ENCODE results near the gene TAF11. TPM values are rescaled to one million over a fixed set of nuclear protein-coding genes. Genes with fewer than 3 reads are reported as not detected.

TAF11 gene
- total and polyA plus RNA-seq, 4 experiments from 2014 or later, result 16.5 to 26.1 (median 22.5) TPM

DNA sequence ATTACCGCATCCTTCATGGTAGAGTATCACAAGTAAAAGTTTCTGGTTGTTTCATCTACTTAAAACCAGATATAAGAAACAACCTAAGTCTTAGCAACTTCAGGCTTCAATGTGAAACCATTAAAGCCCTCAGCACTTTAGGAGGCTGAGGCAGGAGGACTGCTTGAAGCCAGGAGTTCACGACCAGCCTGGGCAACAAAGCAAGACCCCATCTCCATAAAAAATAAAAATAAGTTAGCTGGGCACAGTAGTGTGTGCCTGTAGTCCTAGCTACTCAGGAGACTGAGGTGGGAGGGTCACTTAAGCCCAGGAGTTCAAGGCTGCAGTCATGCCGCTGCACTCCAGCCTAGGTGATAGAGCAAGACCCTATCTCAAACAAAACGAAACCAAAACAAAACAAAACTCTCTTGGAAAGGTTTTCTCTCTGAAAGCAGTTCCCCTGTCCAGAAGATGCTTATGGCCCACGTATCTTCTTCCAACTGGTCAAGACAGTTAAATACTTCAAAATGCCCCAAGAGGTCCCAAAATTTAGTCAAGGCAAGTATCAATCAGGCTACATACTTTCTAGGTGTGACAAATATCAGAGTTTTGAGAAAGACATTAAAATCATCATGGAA, 9.9 kb downstream of the TAF11 start:
- POLR2A ChIA-PET (ENCODE audit: partially characterized antibody), result interaction anchor here (3.6 kb wide), 1 partner anchor 10 kb away, joined by 19 read pairs; the partner anchor contains the start of genes ANKS1A and TAF11
- intact Hi-C loops (cut with micrococcal nuclease), result no loop called here
- peak overlapping the region in 1 of 7 donors; percentile 1 for H3K27ac Mint-ChIP-seq

DNA sequence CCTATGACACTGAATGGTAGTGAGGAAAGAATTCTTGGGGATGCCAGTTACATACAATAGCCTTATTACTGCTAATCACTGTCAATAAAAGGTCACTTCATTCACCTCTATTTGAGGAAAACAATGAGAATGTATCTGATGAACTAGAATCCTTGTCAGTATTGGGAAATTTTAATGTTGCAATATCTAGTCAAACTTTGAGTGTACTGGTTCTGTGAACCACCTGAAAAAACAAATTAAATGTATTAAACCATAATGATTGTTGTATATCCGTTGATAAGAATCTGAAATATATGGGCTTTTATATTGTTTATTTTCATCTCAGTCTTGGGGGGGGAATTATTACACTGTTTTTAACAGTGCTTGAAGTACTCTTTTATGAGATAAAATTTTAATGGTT, 10.6 kb downstream of the TAF11 start:
- Mint-ChIP-seq H3K36me3 (peaks cover 15 to 77% of the 10 kb centered on the region in 2 donors), H3K27ac (peak overlapping the region in 3 of 7 donors; percentile 1 to 43 (median 10))
- CTCF ChIA-PET (ENCODE audit: partially characterized antibody), result interaction anchor here (1.1 kb wide), 1 partner anchor 268 kb away, joined by 3 read pairs; no protein-coding TSS in a partner anchor

More for the DNA sequence above, 9.9 kb downstream of the TAF11 start:
- Histone ChIP-seq H3K36me3 (ENCODE audit: insufficient read depth, low read length) (peaks cover 48% of the 10 kb centered on the region), H3K27ac (ENCODE audit: low read depth, low read length) (no peak overlapping the region), H3K4me3 (ENCODE audit: low read length in 2 of 2) (no peak overlapping the region), H3K27me3 (ENCODE audit: insufficient read depth, low read length) (no peaks in the 10 kb centered on the region), H3K4me1 (ENCODE audit: insufficient read depth, low read length) (no peaks in the 10 kb centered on the region), H3K9me3 (ENCODE audit: control insufficient read depth in 1 of 2, low read length in 2 of 2) (no peaks in the 10 kb centered on the region)
- Mint-ChIP-seq H3K4me3 (no peak overlapping the region), H3K4me1 (peaks cover 0 to 2% (median under 1%) of the 10 kb centered on the region in 4 donors), H3K36me3 (peaks cover 17 to 74% of the 10 kb centered on the region in 2 donors), H3K27me3 (no peaks in the 10 kb centered on the region), H3K9me3 (no peaks in the 10 kb centered on the region)
- CTCF ChIA-PET (ENCODE audit: partially characterized antibody), result interaction anchor here (1.1 kb wide), 1 partner anchor 269 kb away, joined by 3 read pairs; no protein-coding TSS in a partner anchor
- no peak for DNase-seq

DNA sequence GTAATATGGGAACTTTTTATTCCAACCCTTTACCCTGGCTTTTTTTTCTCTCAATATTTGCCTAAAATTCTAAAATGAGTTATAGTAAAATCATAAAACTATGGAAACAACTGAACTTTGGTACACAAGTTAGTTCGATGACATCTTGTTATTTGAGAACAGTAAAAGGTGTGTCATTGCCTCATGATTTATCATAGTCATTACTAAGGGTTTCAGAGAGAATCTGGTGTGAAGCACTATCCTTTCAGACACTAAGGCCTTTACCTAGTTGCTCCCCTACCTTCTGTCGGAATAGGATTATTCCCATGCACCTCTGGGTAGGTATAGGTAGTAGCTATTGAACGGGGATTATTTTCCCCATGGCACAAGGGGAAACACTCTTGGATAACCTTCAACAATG, 11.4 kb downstream of the TAF11 start:
- no peaks in the 10 kb centered on the region for H3K4me1 ChIP-seq (ENCODE audit: insufficient read depth, low read length)
- no peak for DNase-seq
- H3K27ac ChIP-seq (ENCODE audit: low read depth, low read length), result no peak overlapping the region
- Mint-ChIP-seq H3K4me1 (no peaks in the 10 kb centered on the region), H3K27me3 (no peaks in the 10 kb centered on the region), H3K9me3 (no peaks in the 10 kb centered on the region), H3K27ac (peak overlapping the region in 1 of 7 donors; percentile 27), H3K36me3 (peaks cover 18 to 83% of the 10 kb centered on the region in 2 donors), H3K4me3 (no peak overlapping the region)
- intact Hi-C loops (cut with micrococcal nuclease), result no loop called here
- ChIA-PET POLR2A (ENCODE audit: partially characterized antibody) (interaction anchor here (1.0 kb wide), 1 partner anchor 77 kb away, joined by 6 read pairs; no protein-coding TSS in a partner anchor), CTCF (ENCODE audit: partially characterized antibody) (interaction anchor here (1.1 kb wide), 1 partner anchor 268 kb away, joined by 3 read pairs; no protein-coding TSS in a partner anchor)
- H3K27me3 ChIP-seq (ENCODE audit: insufficient read depth, low read length), result no peaks in the 10 kb centered on the region
- no peaks in the 10 kb centered on the region for H3K9me3 ChIP-seq (ENCODE audit: control insufficient read depth in 1 of 2, low read length in 2 of 2)
- H3K4me3 ChIP-seq (ENCODE audit: low read length in 2 of 2), result no peak overlapping the region
- H3K36me3 ChIP-seq (ENCODE audit: insufficient read depth, low read length), result peaks cover 58% of the 10 kb centered on the region

More for the DNA sequence above, 10.6 kb downstream of the TAF11 start:
- Mint-ChIP-seq H3K27me3 (no peaks in the 10 kb centered on the region), H3K4me1 (no peaks in the 10 kb centered on the region), H3K9me3 (no peaks in the 10 kb centered on the region), H3K4me3 (no peak overlapping the region)
- Histone ChIP-seq H3K36me3 (ENCODE audit: insufficient read depth, low read length) (peaks cover 55% of the 10 kb centered on the region), H3K27me3 (ENCODE audit: insufficient read depth, low read length) (no peaks in the 10 kb centered on the region), H3K27ac (ENCODE audit: low read depth, low read length) (no peak overlapping the region), H3K4me1 (ENCODE audit: insufficient read depth, low read length) (no peaks in the 10 kb centered on the region), H3K4me3 (ENCODE audit: low read length in 2 of 2) (no peak overlapping the region), H3K9me3 (ENCODE audit: control insufficient read depth in 1 of 2, low read length in 2 of 2) (no peaks in the 10 kb centered on the region)
- intact Hi-C loops (cut with micrococcal nuclease), result no loop called here
- POLR2A ChIA-PET (ENCODE audit: partially characterized antibody), result interaction anchor here (3.6 kb wide), 1 partner anchor 11 kb away, joined by 19 read pairs; the partner anchor contains the start of genes ANKS1A and TAF11
- no peak for DNase-seq

DNA sequence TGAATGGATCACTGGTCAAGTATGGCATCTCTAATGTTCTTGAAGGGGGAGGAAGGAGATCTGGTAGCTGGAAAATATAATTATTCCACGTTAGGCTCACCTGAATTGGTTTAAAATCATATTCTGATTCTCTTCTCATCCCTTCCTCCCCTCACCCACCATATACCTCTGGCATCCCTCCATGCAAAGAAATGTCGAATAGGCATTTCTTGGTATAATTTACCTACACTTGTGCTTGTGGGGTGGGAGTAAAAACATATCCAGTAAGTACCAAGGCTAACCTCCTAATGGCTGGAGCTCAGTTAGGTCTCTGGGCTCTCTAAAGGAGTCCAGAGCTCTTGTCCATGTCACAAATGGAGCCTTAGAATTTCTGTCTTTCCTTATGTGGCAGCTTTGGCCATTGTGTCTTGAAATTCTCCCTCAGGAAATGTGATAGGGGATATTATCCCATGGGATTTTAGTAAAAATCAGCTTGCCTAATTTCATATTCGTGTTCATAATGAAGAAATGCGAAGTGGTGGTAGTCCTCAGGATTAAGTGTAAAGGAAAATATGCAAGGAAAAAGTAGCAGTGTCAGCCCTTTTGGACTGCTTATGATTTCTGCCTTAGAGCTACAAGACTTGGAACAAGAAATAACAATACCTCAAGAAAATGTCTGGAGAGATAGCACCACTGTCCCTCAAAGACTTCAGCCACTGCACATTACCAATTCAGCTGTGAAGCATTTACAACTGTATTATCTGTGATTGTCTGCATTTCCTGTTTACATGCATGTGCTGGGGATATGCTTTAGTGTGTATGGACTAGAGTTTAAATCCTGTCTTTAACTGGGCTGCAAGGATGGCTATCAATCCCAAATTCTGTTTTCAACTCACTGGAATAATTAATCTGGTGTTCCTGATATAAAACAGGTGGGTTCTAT, 12.3 kb downstream of the TAF11 start:
- H3K27me3 Mint-ChIP-seq, result no peaks in the 10 kb centered on the region
- peak overlapping the region in 4 of 7 donors; percentile 16 to 53 (median 28) for H3K27ac Mint-ChIP-seq
- no peaks in the 10 kb centered on the region for H3K27me3 ChIP-seq (ENCODE audit: insufficient read depth, low read length)
- peaks cover 18 to 86% of the 10 kb centered on the region in 2 donors for H3K36me3 Mint-ChIP-seq
- H3K4me3 Mint-ChIP-seq, result no peak overlapping the region
- CTCF ChIA-PET (ENCODE audit: partially characterized antibody), result no interaction called here
- no peak overlapping the region for H3K4me3 ChIP-seq (ENCODE audit: low read length in 2 of 2)
- POLR2A ChIA-PET (ENCODE audit: partially characterized antibody), result interaction anchor here (0.9 to 1.0 kb wide), 3 partner anchors 14 to 84 kb away, joined by 3 to 6 read pairs (median 3); partner anchors contain the start of genes ANKS1A and BLTP3A
- intact Hi-C loops (cut with micrococcal nuclease), result no loop called here
- no peaks in the 10 kb centered on the region for H3K4me1 Mint-ChIP-seq
- peaks cover 58% of the 10 kb centered on the region for H3K36me3 ChIP-seq (ENCODE audit: insufficient read depth, low read length)
- H3K9me3 ChIP-seq (ENCODE audit: control insufficient read depth in 1 of 2, low read length in 2 of 2), result no peaks in the 10 kb centered on the region
- DNase-seq, result no peak
- H3K9me3 Mint-ChIP-seq, result no peaks in the 10 kb centered on the region
- no peaks in the 10 kb centered on the region for H3K4me1 ChIP-seq (ENCODE audit: insufficient read depth, low read length)
- no peak overlapping the region for H3K27ac ChIP-seq (ENCODE audit: low read depth, low read length)

DNA sequence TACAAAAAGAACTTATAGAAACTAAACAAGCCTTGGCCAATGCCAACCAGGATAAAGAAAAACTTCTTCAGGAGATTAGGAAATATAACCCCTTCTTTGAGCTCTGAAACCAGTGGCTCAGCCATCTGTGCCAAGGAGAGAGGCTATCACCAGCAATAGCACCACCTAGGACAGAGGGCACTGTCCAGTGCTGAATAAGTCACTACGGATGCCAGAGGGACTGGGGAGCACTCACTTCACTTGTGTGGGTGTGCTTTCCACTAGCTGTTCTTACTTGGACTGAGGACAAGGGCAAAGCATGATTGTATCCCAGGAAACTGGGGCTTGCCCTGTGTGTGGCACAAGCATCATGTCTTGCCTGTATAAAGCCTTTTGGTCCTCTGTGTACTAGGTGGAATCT, 15.5 kb downstream of the TAF11 start:
- peaks cover 34% of the 10 kb centered on the region for H3K36me3 ChIP-seq (ENCODE audit: insufficient read depth, low read length)
- intact Hi-C loops (cut with micrococcal nuclease), result no loop called here
- Mint-ChIP-seq H3K36me3 (peaks cover 13 to 76% of the 10 kb centered on the region in 2 donors), H3K4me1 (no peaks in the 10 kb centered on the region), H3K4me3 (no peak overlapping the region), H3K27me3 (no peaks in the 10 kb centered on the region), H3K27ac (no peak overlapping the region), H3K9me3 (no peaks in the 10 kb centered on the region)
- H3K4me3 ChIP-seq (ENCODE audit: low read length in 2 of 2), result no peak overlapping the region
- H3K27me3 ChIP-seq (ENCODE audit: insufficient read depth, low read length), result no peaks in the 10 kb centered on the region
- DNase-seq, result no peak
- H3K9me3 ChIP-seq (ENCODE audit: control insufficient read depth in 1 of 2, low read length in 2 of 2), result no peaks in the 10 kb centered on the region
- H3K4me1 ChIP-seq (ENCODE audit: insufficient read depth, low read length), result no peaks in the 10 kb centered on the region
- ChIA-PET POLR2A (ENCODE audit: partially characterized antibody) (no interaction called here), CTCF (ENCODE audit: partially characterized antibody) (interaction anchor here (1.1 kb wide), 1 partner anchor 333 kb away, joined by 3 read pairs; no protein-coding TSS in a partner anchor)
- no peak overlapping the region for H3K27ac ChIP-seq (ENCODE audit: low read depth, low read length)

DNA sequence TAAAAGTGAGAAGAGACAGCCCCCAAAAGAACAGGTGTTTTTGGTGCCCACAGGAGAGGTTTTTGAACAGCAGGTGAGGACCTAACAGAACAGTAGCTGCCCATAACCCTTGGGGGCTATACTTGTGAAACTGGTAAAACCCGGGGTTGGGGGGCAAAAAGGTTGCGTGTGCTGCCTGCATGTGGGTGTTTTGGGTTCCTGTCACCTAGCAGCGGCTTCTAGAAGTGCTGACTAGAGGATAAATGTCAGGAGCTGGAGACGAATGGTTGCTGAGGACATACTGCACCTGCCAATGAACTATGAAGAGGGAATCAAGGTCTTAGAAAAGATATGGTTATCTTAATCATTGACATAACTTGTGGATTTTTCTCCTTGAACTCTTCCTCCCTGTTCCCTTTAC, 16.0 kb downstream of the TAF11 start:
- peak overlapping the region in 1 of 7 donors; percentile 37 for H3K27ac Mint-ChIP-seq
- Histone ChIP-seq H3K27me3 (ENCODE audit: insufficient read depth, low read length) (no peaks in the 10 kb centered on the region), H3K27ac (ENCODE audit: low read depth, low read length) (no peak overlapping the region), H3K4me3 (ENCODE audit: low read length in 2 of 2) (no peak overlapping the region), H3K4me1 (ENCODE audit: insufficient read depth, low read length) (no peaks in the 10 kb centered on the region), H3K36me3 (ENCODE audit: insufficient read depth, low read length) (peaks cover 29% of the 10 kb centered on the region), H3K9me3 (ENCODE audit: control insufficient read depth in 1 of 2, low read length in 2 of 2) (no peaks in the 10 kb centered on the region)
- no peak overlapping the region for H3K4me3 Mint-ChIP-seq
- POLR2A ChIA-PET (ENCODE audit: partially characterized antibody), result no interaction called here
- H3K36me3 Mint-ChIP-seq, result peaks cover 13 to 76% of the 10 kb centered on the region in 2 donors
- no peaks in the 10 kb centered on the region for H3K27me3 Mint-ChIP-seq
- CTCF ChIA-PET (ENCODE audit: partially characterized antibody), result no interaction called here
- H3K9me3 Mint-ChIP-seq, result no peaks in the 10 kb centered on the region
- intact Hi-C loops (cut with micrococcal nuclease), result no loop called here
- no peaks in the 10 kb centered on the region for H3K4me1 Mint-ChIP-seq
- DNase-seq, result no peak

DNA sequence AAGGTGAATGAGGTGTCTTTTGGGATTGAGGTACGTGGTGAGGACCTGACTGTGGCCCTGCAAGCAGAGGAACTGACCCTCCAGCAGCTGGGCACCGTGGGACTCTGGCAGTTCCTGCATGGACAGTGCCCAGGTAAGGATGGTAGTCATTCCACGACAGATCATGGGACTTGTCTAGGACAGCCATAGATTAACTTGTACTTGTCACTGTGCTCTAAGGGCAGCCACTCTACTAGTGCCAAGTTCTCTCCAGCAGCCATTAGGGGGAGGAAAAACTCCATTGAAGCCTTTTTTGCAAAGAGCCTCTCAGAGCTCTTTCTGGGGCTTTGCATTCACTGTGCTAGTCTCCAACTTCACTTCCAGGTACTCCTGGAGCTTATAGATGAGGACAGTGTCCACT, 20.4 kb downstream of the TAF11 start:
- ChIA-PET POLR2A (ENCODE audit: partially characterized antibody) (no interaction called here), CTCF (ENCODE audit: partially characterized antibody) (no interaction called here)
- no peaks in the 10 kb centered on the region for H3K9me3 Mint-ChIP-seq

More for the DNA sequence above, 20.4 kb downstream of the TAF11 start:
- no peak overlapping the region for H3K4me3 Mint-ChIP-seq
- no peak for DNase-seq
- Histone ChIP-seq H3K27ac (ENCODE audit: low read depth, low read length) (no peak overlapping the region), H3K9me3 (ENCODE audit: control insufficient read depth in 1 of 2, low read length in 2 of 2) (no peaks in the 10 kb centered on the region), H3K4me1 (ENCODE audit: insufficient read depth, low read length) (no peaks in the 10 kb centered on the region), H3K4me3 (ENCODE audit: low read length in 2 of 2) (no peak overlapping the region), H3K27me3 (ENCODE audit: insufficient read depth, low read length) (no peaks in the 10 kb centered on the region), H3K36me3 (ENCODE audit: insufficient read depth, low read length) (peaks cover 13% of the 10 kb centered on the region)
- no peaks in the 10 kb centered on the region for H3K4me1 Mint-ChIP-seq
- intact Hi-C loops (cut with micrococcal nuclease), result loop anchor here (10.0 kb wide), 1 partner anchor 277 kb away; the partner anchor contains the start of gene TCP11
- peaks cover 7 to 64% of the 10 kb centered on the region in 2 donors for H3K36me3 Mint-ChIP-seq
- no peaks in the 10 kb centered on the region for H3K27me3 Mint-ChIP-seq
- H3K27ac Mint-ChIP-seq, result no peak overlapping the region
